ENCODE measurements around the gene VWA2.

The VWA2 gene

DNA sequence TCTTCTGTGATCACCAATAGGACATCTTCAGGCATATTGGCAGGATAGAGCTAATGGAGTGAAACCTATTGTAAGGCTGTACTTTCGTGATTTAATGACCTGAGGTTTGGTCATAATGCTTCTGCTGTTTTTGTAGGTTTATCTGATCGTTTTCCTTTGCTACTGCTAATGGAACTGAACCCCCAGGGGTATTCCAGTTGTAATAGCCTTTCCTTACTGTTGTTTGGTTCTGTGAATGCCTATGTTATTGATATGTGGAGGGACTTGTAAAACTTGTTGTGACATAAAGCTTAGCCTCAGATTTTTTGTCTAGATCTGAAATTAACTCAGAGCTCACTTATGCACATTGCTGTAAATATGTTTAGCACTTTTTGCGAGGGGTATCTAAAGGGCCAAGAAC is 10.9 kb upstream of the VWA2 start:
- Histone ChIP-seq H3K4me1 (ENCODE audit: insufficient read depth, low read length) (no peaks in the 10 kb centered on the region), H3K4me3 (ENCODE audit: low read length) (no peak overlapping the region), H3K36me3 (ENCODE audit: insufficient read depth, low read length) (no peaks in the 10 kb centered on the region), H3K9me3 (ENCODE audit: low read length) (no peaks in the 10 kb centered on the region), H3K27me3 (ENCODE audit: insufficient read depth, low read length) (peaks cover 10% of the 10 kb centered on the region), H2AFZ (ENCODE audit: low read depth, low read length) (no peak overlapping the region)

GRCh38 chr10:114232561-114233176 is 6.4 kb upstream of the VWA2 start:
- Histone ChIP-seq H3K4me3 (ENCODE audit: low read length) (no peak overlapping the region), H3K4me1 (ENCODE audit: insufficient read depth, low read length) (no peaks in the 10 kb centered on the region), H3K27me3 (ENCODE audit: insufficient read depth, low read length) (peaks cover 16% of the 10 kb centered on the region), H3K9me3 (ENCODE audit: low read length) (no peaks in the 10 kb centered on the region), H2AFZ (ENCODE audit: low read depth, low read length) (no peak overlapping the region), H3K36me3 (ENCODE audit: insufficient read depth, low read length) (no peaks in the 10 kb centered on the region)

DNA sequence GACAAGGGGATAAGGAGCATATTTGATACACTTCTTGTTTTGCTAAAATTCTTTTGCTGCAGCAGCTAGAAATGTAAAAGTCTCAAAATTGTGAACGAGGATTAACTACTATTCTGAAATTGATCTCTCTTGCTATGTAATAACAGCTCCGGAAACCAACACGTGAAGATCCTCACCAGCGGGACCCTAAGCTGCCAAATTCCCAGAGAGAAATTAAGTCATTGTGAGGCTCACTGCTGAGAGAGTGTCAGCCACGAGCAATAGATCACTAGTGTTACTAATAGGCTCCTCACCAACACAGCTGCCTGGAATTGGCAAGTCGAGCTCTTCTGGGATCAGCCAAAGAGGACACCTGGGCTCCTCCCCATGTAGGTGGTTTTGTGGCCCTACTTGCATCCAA is 5.6 kb upstream of the VWA2 start:
- H3K36me3 ChIP-seq (ENCODE audit: insufficient read depth, low read length), result no peaks in the 10 kb centered on the region
- H3K9me3 ChIP-seq (ENCODE audit: low read length), result peaks cover 2% of the 10 kb centered on the region
- no peaks in the 10 kb centered on the region for H3K4me1 ChIP-seq (ENCODE audit: insufficient read depth, low read length)
- no peak overlapping the region for H2AFZ ChIP-seq (ENCODE audit: low read depth, low read length)
- H3K27me3 ChIP-seq (ENCODE audit: insufficient read depth, low read length), result peaks cover 22% of the 10 kb centered on the region
- no peak overlapping the region for H3K4me3 ChIP-seq (ENCODE audit: low read length)

DNA sequence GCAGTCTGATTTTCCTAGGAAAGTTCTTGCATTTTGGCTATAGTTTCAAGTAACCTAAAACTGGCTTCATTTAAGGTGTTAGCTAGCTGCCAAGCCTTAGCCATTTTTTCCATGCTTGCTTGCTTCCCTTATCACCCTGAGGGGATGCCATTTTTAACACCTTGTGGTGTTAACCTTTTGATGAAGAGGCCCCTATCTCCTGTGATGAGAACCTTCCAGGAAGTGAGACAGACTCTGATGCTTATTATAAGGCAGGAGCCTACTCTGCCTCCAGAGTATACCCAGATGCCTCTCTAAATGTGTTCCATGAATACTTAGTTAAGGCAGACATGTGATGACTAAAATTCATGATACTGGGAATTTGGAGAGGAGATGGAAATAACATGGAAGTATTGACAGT is 4.9 kb upstream of the VWA2 start:
- Histone ChIP-seq H2AFZ (ENCODE audit: low read depth, low read length) (no peak overlapping the region), H3K4me1 (ENCODE audit: insufficient read depth, low read length) (no peaks in the 10 kb centered on the region), H3K27me3 (ENCODE audit: insufficient read depth, low read length) (peaks cover 29% of the 10 kb centered on the region), H3K36me3 (ENCODE audit: insufficient read depth, low read length) (no peaks in the 10 kb centered on the region), H3K9me3 (ENCODE audit: low read length) (peaks cover 2% of the 10 kb centered on the region), H3K4me3 (ENCODE audit: low read length) (no peak overlapping the region)

DNA sequence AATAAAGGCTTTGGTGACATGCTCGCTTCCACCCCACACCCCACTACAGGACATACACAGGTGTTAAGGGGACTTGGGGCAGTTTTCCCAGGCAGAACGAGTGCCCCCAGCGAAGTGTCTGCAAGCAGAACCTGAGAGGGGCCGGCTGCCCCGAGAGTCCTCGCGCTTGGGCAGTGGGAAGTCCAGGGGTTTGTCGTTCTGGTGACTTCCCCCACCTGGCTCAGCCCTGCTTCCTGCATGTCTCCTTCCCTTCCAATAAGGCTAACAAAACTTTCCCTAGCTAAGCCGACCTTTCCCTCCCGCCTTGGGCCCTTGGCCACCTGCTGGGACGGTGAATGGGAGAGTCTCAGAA is 916 bp downstream of the VWA2 start:
- peaks cover 76% of the 10 kb centered on the region for H3K27me3 ChIP-seq (ENCODE audit: insufficient read depth, low read length)
- no peak overlapping the region for H3K4me3 ChIP-seq (ENCODE audit: low read length)
- no peak overlapping the region for H2AFZ ChIP-seq (ENCODE audit: low read depth, low read length)

GRCh38 chr10:114242235-114242634 is 3.2 kb downstream of the VWA2 start:
- Histone ChIP-seq H3K27me3 (ENCODE audit: insufficient read depth, low read length) (peaks cover 74% of the 10 kb centered on the region), H3K4me3 (ENCODE audit: low read length) (no peak overlapping the region)

More for the DNA sequence above, 916 bp downstream of the VWA2 start:
- Histone ChIP-seq H3K9me3 (ENCODE audit: low read length) (peaks cover 2% of the 10 kb centered on the region), H3K4me1 (ENCODE audit: insufficient read depth, low read length) (peaks cover 2% of the 10 kb centered on the region), H3K36me3 (ENCODE audit: insufficient read depth, low read length) (no peaks in the 10 kb centered on the region)

DNA sequence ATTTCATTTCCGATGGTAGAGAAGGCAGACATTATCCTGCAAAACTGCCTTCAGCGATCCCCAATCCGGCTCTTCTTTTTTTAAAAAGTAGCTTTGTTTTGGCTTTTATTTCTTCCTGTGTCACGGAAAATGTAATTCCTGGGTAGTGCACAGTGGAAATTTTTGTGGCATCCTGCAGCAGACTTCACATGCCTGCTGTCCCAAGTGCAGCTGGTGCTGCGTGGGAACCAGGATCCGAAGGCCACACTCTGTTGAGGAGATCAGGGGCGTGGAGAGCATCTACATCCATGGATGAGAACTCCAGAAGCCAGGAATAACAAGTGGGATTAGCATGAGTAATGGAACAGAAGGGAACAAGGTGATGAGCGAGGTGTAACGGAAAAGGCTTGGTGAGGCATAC is 4.6 kb downstream of the VWA2 start:
- Histone ChIP-seq H3K4me1 (ENCODE audit: insufficient read depth, low read length) (peaks cover 2% of the 10 kb centered on the region), H3K36me3 (ENCODE audit: insufficient read depth, low read length) (no peaks in the 10 kb centered on the region), H3K4me3 (ENCODE audit: low read length) (no peak overlapping the region), H2AFZ (ENCODE audit: low read depth, low read length) (no peak overlapping the region), H3K9me3 (ENCODE audit: low read length) (no peaks in the 10 kb centered on the region), H3K27me3 (ENCODE audit: insufficient read depth, low read length) (peaks cover 66% of the 10 kb centered on the region)

More at GRCh38 chr10:114242235-114242634, 3.2 kb downstream of the VWA2 start:
- Histone ChIP-seq H3K36me3 (ENCODE audit: insufficient read depth, low read length) (no peaks in the 10 kb centered on the region), H3K4me1 (ENCODE audit: insufficient read depth, low read length) (peaks cover 2% of the 10 kb centered on the region), H3K9me3 (ENCODE audit: low read length) (peaks cover 2% of the 10 kb centered on the region), H2AFZ (ENCODE audit: low read depth, low read length) (no peak overlapping the region)

GRCh38 chr10:114244126-114244525 is 5.1 kb downstream of the VWA2 start:
- peaks cover 61% of the 10 kb centered on the region for H3K27me3 ChIP-seq (ENCODE audit: insufficient read depth, low read length)

GRCh38 chr10:114245121-114245791 is 6.2 kb downstream of the VWA2 start:
- Histone ChIP-seq H3K27me3 (ENCODE audit: insufficient read depth, low read length) (peaks cover 50% of the 10 kb centered on the region), H3K36me3 (ENCODE audit: insufficient read depth, low read length) (no peaks in the 10 kb centered on the region), H3K4me1 (ENCODE audit: insufficient read depth, low read length) (no peaks in the 10 kb centered on the region), H2AFZ (ENCODE audit: low read depth, low read length) (no peak overlapping the region), H3K9me3 (ENCODE audit: low read length) (no peaks in the 10 kb centered on the region), H3K4me3 (ENCODE audit: low read length) (no peak overlapping the region)

More at GRCh38 chr10:114244126-114244525, 5.1 kb downstream of the VWA2 start:
- Histone ChIP-seq H3K36me3 (ENCODE audit: insufficient read depth, low read length) (no peaks in the 10 kb centered on the region), H3K9me3 (ENCODE audit: low read length) (no peaks in the 10 kb centered on the region), H2AFZ (ENCODE audit: low read depth, low read length) (no peak overlapping the region), H3K4me1 (ENCODE audit: insufficient read depth, low read length) (peaks cover 2% of the 10 kb centered on the region), H3K4me3 (ENCODE audit: low read length) (no peak overlapping the region)

DNA sequence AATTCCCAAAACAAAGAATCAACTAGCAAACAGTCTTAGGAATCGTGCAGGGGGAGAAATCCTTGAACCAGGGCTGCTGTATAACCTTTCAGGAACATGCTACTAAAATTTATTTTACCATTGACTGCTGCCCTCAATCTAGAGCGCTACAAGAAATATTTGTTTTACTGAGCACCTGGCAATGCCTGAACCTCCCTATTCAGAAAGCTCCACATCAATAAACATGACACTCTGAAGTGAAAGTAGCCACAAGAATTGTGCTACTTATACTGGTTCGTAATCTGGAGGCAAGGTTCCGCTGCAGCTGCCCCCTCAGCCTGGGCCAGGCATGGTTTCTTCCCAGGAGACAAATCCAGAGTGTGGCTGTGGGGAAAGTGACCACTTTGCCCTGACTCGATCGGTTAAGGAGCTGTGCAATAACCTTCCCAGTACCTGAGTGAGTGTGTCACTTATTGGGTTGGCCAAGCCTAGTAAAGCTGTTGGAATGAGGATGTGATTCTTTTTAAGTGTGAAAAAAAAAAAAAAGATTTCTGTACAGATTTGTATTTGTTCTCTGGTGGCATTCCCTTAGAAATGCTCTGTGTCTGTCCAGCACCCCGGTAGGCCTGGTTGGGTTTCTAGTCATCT is 7.7 kb downstream of the VWA2 start:
- Histone ChIP-seq H3K4me3 (ENCODE audit: low read length) (no peak overlapping the region), H3K36me3 (ENCODE audit: insufficient read depth, low read length) (no peaks in the 10 kb centered on the region), H3K9me3 (ENCODE audit: low read length) (no peaks in the 10 kb centered on the region), H3K27me3 (ENCODE audit: insufficient read depth, low read length) (peaks cover 35% of the 10 kb centered on the region), H2AFZ (ENCODE audit: low read depth, low read length) (no peak overlapping the region), H3K4me1 (ENCODE audit: insufficient read depth, low read length) (no peaks in the 10 kb centered on the region)

- Histone ChIP-seq H3K27me3 (ENCODE audit: insufficient read depth, low read length) (peaks cover 4% of the 10 kb centered on the region), H3K4me3 (ENCODE audit: low read length) (no peak overlapping the region), H2AFZ (ENCODE audit: low read depth, low read length) (no peak overlapping the region), H3K9me3 (ENCODE audit: low read length) (no peaks in the 10 kb centered on the region), H3K36me3 (ENCODE audit: insufficient read depth, low read length) (no peaks in the 10 kb centered on the region), H3K4me1 (ENCODE audit: insufficient read depth, low read length) (no peaks in the 10 kb centered on the region)
These were observed 11.2 kb downstream of the VWA2 start for GRCh38 chr10:114250236-114250635.

DNA sequence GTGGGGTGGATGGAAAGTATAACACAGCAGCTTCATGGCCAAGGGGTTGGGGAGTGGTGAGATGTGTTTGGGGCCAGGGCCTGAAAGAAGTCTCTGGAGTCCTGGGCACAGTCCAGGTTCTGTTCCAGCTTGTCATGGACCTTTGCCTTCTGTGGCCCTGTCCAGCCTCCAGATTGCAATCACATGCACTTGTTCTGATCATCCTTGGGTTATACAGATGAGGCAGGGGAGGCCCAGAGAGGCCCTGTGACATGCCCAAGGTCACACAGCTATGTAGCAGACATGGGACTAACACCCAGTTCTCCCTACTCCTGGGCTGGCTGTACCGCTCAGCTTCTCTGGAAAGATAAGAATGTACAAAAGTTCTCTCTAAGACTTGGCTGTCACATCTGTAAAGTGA is 11.7 kb downstream of the VWA2 start:
- no peaks in the 10 kb centered on the region for H3K4me1 ChIP-seq (ENCODE audit: insufficient read depth, low read length)
- no peak overlapping the region for H2AFZ ChIP-seq (ENCODE audit: low read depth, low read length)
- no peak overlapping the region for H3K4me3 ChIP-seq (ENCODE audit: low read length)
- no peaks in the 10 kb centered on the region for H3K36me3 ChIP-seq (ENCODE audit: insufficient read depth, low read length)
- H3K27me3 ChIP-seq (ENCODE audit: insufficient read depth, low read length), result no peaks in the 10 kb centered on the region
- no peaks in the 10 kb centered on the region for H3K9me3 ChIP-seq (ENCODE audit: low read length)

- no peaks in the 10 kb centered on the region for H3K4me1 ChIP-seq (ENCODE audit: insufficient read depth, low read length)
- H3K36me3 ChIP-seq (ENCODE audit: insufficient read depth, low read length), result no peaks in the 10 kb centered on the region
- H3K4me3 ChIP-seq (ENCODE audit: low read length), result no peak overlapping the region
These were observed 13.0 kb downstream of the VWA2 start for GRCh38 chr10:114252092-114252491.

More at GRCh38 chr10:114252092-114252491, 13.0 kb downstream of the VWA2 start:
- Histone ChIP-seq H3K27me3 (ENCODE audit: insufficient read depth, low read length) (no peaks in the 10 kb centered on the region), H3K9me3 (ENCODE audit: low read length) (no peaks in the 10 kb centered on the region), H2AFZ (ENCODE audit: low read depth, low read length) (no peak overlapping the region)

All from neuron (in vitro differentiated cells).